Retinal pigment epithelial cell (primary cell): ENCODE results near the gene CLDN25.

ENCODE experiments used
- DNase-seq: peaks from one replicate; pipeline ENCODE4 v3.0.0-alpha.2; 2010; ENCODE audit warnings: low read depth
- H3K4me3 ChIP-seq: 2 replicates; pipeline ENCODE4 v1.5.1; 2011; ENCODE audit warnings: mild to moderate bottlenecking, low read length, control low read depth, moderate library complexity
- CTCF ChIP-seq: conservative IDR thresholded peaks from 2 replicates; pipeline ENCODE4 v1.5.1; 2011; ENCODE audit warnings: low read depth, low read length, control low read depth, inconsistent platforms

CLDN25 gene

GRCh38 chr11:113764527-113765219 is 14.9 kb upstream of the CLDN25 start:
- H3K4me3 ChIP-seq, result no peak overlapping the region

GRCh38 chr11:113771964-113772363 is 7.6 kb upstream of the CLDN25 start:
- no peak for DNase-seq
- TF ChIP-seq CTCF, result no peak
- no peak overlapping the region for H3K4me3 ChIP-seq

More at GRCh38 chr11:113764527-113765219, 14.9 kb upstream of the CLDN25 start:
- TF ChIP-seq CTCF, result no peak
- DNase-seq, result no peak

- TF ChIP-seq CTCF, result no peak
- peak overlapping the region; percentile 97 for H3K4me3 ChIP-seq
- DNase-seq, result no peak
These were observed 6.5 kb upstream of the CLDN25 start for GRCh38 chr11:113773092-113773415.

- peak within 1 kb of the TSS; percentile 97 for H3K4me3 ChIP-seq
- peak; percentile 80 for TF ChIP-seq CTCF
- peak; percentile 89 for DNase-seq
These were observed 6.0 kb upstream of the CLDN25 start, which contains the start of gene ZW10 for GRCh38 chr11:113773416-113774173. ZW10 (minus strand) TSS chr11:113773692; CDS start chr11:113773666, 26 bp downstream.

GRCh38 chr11:113774174-113774503 is 5.5 kb upstream of the CLDN25 start:
- H3K4me3 ChIP-seq, result peak overlapping the region; percentile 97
- DNase-seq, result no peak
- no peak for TF ChIP-seq CTCF

- peak; percentile 67 for DNase-seq
- TF ChIP-seq CTCF, result no peak
- peak overlapping the region; percentile 21 for H3K4me3 ChIP-seq
These were observed 1.3 kb upstream of the CLDN25 start for GRCh38 chr11:113778111-113778910.
